ENCODE results near the gene GTSE1. TPM values are rescaled to one million over a fixed set of nuclear protein-coding genes. Genes with fewer than 3 reads are reported as not detected.

The GTSE1 gene
- polyA plus RNA-seq, 6 donors from 2014 or later: 0.10 to 0.11 TPM; not detected in 4

Other genes with a start within 250 kb of the GTSE1 start
- gene PPARA, start 146.3 kb upstream of the GTSE1 start, polyA plus RNA-seq (ENCODE audit: low read depth in 6 of 6): 10 to 100 TPM in 1 of 6 donors, 1 to 10 TPM in 5; 4.6 to 10.8 (median 7.0) TPM
- gene CDPF1, start 46.6 kb upstream of the GTSE1 start, polyA plus RNA-seq (ENCODE audit: low read depth in 6 of 6): 10 to 100 TPM; 13.2 to 28.7 (median 21.6) TPM
- gene PKDREJ, start 33.5 kb upstream of the GTSE1 start, polyA plus RNA-seq (ENCODE audit: low read depth in 6 of 6): under 1 TPM in 4 of 6 donors, not detected in 2; 0.03 to 0.15 (median 0.06) TPM
- 1 to 10 TPM in 5 of 6 donors, not detected in 1; 1.8 to 6.0 (median 2.7) TPM for gene TTC38, start 28.9 kb upstream of the GTSE1 start, polyA plus RNA-seq (ENCODE audit: low read depth in 6 of 6)
- gene TRMU, start 38.8 kb downstream of the GTSE1 start, polyA plus RNA-seq (ENCODE audit: low read depth in 6 of 6): 10 to 100 TPM; 11.1 to 24.6 (median 17.4) TPM
- 1 to 10 TPM in 5 of 6 donors, under 1 TPM in 1; 0.94 to 3.9 (median 2.1) TPM for gene CELSR1, start 240.8 kb downstream of the GTSE1 start, polyA plus RNA-seq (ENCODE audit: low read depth in 6 of 6)